T-helper 1 cell treated with Interleukin-12 subunit alpha and Interleukin-12 subunit beta and Interleukin-4 antibody, amounts not matched to agents 30 ng/mL and 1 ng/mL, for 36 hours (primary cell): ENCODE results near the gene NECAB2. TPM values are rescaled to one million over a fixed set of nuclear protein-coding genes. Genes with fewer than 3 reads are reported as not detected.

Experiments
- intact Hi-C: fragments of 100-400 bp; cut with micrococcal nuclease; formaldehyde crosslinking; loops from one replicate; pipeline ENCODE4 v1.15.1; 2024
- total RNA-seq: library from RNA; stranded (reverse); gene quantifications from 2 replicates; pipeline ENCODE4 v1.2.3, GENCODE V29; 2022

Gene NECAB2
- total RNA-seq: not detected in 2 replicates

DNA sequence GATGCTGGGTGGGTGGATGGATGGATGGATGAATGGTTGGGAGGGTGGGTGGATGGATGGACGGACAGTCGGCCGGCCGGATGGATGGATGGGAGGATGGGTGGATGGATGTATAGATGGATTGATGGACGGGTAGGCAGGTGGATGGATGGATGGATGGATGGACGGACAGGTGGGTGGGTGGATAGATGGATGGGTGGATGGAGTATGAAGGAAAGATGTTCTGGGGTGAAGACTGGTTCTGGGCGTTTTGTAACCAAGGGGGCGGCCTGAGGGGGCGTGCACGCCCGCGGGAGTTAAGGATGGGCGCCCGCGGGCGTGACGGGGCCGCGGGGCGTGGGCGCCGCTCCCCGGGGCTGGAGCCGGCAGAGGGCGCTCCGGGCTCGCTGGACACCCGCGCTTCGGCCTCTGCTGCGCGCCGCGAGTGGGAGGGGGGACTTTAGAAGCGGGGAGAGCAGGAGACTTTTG is at the start of gene NECAB2:
Gene NECAB2 (plus strand): TSS at position 407 of the 468 bp plus-strand sequence. CDS start 405 bp downstream, outside the sequence.
- intact Hi-C loops: no loop called here

- intact Hi-C loops: no loop called here
These were observed 47.1 kb upstream of the NECAB2 start for GRCh38 chr16:83920894-83921491.

DNA sequence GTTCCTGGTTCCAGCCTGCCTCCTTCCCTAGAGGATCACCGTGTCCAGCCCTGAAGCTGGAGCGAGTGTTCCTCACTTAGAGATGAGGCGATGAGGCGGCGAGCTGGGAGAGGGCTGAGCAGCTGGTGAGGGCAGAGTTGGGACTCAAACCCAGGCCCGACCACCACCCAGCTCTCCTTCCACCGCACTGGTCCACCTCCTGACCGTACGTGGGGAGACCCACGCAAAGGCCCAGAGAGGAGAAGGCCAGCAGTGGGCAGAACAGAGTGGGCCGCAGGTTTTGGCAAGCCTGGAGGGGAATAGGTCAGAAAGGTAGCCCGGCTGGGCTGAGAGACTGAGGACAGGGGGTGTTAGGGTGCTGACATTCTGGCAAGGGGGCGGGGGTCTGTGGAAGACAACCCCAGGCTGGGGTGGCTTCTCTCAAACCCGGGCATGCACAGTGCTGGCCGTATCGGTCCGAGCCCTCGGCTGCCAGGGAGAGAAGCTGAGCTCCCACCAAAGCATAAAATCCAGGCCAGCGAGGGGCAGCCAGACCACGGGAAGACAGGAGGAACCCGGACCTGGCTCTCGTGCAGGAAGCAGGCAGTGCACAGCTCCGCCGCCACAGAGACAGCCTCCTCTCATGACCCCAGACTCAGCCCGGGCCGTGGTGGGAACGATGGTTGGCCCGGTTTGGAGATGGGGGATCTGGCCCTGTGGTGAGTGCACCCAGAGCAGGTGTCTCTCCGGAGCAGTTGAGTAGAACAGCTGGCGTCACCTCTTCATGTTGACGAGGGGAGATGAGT is 44.3 kb upstream of the NECAB2 start:
- intact Hi-C loops: no loop called here

DNA sequence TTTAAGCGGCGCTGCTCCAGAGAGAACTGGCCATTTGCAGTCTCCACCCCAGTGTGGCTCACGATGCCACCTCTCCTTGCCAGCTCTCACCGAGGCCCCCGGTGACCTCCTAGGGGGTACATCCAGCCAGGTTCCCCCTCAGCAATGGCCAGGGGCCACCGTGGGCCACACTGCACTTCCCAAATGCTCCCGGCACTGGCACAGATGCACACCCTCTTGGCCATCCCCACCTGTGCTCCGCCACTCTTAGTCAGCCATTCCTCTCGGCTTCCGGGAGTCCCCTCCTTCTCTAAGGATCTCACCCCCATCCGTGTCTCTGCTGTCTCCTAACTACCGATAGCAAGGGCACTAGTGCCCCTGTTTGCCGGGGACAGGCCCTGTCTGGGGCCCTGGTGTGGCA is 43.4 kb upstream of the NECAB2 start:
- intact Hi-C loops: no loop called here

DNA sequence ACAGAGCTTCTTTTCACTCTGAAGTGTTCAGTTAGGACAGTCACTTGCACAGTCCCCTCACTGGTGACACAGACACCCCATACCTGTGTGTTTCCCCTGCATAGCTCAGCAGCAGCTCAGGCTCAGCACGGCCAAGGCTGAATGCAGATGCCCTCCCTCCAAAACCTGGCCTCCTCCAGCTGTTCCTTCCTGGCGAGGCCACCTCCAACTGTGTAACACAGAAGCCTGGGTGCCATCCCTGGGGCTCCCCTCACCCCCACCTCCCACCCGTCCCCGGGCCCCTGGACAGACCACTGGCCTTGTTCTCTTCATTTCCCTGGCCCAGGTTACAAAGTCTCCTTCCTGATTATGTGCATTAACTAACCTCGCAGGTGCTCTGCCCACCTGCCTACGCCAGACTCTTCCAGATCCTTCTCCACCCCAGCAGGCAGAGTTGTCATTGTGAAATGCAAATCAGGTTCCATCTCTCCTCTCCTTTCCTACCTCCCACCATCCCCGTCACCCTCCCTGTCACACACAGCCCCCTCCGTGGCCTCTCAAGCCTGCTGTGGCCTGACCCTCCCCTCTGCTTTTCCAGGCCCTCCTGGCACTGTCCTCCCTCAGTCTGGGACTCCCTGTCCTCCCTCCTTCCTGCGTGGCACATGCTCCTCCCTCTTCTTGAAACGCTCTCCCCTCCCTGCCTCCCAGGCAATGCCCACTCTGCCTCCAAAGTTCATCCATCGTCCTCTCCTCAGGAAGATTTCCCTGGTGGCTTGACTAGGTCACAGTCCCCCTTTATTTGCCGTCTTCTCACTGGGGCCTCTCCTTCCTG is 42.7 kb upstream of the NECAB2 start:
- intact Hi-C loops: no loop called here

- intact Hi-C loops: loop anchor here (1.0 kb wide), 2 partner anchors 27 to 100 kb away; partner anchors contain the start of gene OSGIN1
These were observed 41.9 kb upstream of the NECAB2 start for GRCh38 chr16:83925957-83926725.

DNA sequence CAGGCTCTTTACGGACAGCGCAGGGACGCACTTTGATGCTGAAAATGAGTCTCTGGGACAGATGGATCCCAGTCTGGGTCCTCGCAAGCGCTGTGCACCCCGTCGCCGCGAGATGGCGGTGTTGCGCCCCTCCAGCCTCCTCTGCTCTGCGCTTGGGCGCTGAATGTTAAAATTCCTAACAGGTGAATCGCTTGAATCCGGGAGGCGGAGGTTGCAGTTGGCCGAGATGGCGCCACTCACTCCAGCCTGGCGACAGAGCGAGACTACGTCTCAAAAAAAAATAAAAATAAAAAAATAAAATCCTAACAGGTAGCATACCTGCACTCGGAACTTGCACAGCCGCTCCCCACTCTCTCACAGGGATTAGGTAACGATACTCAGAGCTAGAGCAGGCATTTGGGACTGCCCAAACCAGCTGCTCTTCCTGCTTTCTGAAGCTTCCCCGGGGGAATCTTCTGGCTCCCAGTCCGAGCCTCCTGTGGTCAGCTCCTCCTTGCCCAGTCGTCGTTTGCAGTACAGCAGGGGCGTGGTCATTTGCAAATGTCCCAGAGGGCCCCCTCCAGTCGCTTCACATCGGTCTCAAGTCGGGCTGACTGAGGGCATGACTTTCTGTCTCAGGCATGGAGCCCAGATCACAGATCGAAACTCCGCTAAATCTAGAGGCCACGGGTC is 41.2 kb upstream of the NECAB2 start:
- intact Hi-C loops: loop anchor here (1.0 kb wide), 2 partner anchors 26 to 101 kb away; partner anchors contain the start of gene OSGIN1

DNA sequence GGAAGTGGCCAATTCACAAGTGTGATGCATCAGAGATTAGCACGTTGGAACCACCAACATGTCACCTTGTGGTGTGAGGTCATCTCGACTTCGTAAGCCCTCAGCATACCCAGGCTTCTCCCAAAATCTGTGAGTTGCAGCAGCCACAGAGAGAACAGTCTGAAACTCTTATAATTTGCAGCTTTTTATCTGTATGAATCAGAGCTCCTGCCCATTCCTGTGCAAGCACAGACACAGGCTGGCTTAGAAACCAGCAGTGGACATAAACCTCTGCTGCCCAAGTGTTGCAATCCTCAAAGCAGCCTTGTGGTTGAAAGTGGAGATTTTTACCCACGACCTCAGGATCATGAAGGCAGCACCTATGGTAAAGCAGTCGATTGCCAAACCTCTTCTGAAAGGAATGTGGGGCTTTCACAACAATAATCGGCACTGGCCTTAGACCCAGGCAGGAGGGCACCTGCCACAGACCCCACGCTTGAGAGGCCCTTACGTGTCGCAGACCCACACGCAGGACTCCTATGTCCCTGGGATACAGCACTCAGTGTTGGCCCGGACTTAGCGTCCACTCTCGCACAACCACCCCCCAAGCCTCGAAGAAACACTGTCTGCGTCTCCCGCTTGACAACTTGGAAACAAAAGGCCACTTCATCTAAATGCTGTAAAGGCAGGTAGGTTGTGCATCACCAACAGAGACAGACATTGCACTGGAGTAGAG is 39.5 kb upstream of the NECAB2 start:
- intact Hi-C loops: no loop called here

DNA sequence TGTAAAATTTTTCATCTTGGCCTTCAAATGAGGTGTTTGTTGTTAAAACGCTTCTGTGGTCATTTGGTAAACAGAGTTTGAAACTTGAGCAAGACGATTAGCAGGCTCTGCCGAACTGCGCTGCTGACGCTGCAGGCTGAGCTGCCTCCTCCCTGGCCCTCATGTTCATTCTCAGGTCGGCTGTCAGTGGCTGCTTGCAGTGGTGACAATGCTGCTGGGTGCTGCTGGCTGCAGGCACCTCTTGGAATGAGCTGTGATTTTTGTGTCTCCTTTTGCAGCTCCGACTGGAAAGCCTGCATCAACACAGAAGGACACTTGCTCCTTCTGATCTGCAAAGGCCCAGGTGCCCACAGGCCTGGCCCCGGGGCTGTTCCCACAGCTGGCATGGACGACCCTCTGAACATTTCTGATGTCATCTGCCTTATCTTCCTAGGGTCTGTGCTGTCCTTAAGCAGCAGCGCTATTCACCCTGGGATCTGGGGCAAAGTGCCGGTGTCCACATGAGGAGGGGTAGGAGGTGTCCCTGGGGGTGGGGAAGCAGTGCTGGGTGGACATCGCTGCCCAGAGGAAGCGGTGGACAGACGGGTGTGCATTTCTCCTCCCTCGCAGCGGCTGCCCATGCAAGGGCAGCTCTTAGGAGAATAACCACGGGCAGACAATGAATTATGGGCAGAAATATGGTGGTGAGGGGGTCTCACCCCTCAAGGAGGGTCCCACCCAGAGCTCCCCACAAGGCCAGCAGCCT is 38.1 kb upstream of the NECAB2 start:
- intact Hi-C loops: no loop called here

GRCh38 chr16:83930730-83931500 is 37.1 kb upstream of the NECAB2 start:
- intact Hi-C loops: no loop called here

- intact Hi-C loops: no loop called here
These were observed 36.5 kb upstream of the NECAB2 start for GRCh38 chr16:83931556-83931955.

DNA sequence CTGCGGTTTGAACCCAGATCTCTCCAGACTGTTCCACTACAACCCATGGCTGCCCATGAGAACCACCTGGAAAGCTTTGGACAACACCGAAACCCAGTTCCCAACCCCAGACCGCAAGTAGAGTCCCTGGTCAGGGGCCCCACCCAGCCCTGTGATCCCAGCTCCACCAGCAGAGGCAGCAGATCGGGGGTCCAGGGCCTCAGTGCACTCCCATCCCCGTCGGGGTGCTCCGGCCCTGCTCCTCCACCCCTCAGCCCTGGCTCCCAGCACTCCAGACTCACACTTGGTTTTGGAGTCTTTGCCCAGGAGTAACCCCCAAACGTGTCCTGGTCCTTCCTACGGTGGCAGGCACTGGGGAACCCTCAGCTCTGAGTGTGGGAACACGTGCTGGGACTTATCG is 35.7 kb upstream of the NECAB2 start:
- intact Hi-C loops: no loop called here

DNA sequence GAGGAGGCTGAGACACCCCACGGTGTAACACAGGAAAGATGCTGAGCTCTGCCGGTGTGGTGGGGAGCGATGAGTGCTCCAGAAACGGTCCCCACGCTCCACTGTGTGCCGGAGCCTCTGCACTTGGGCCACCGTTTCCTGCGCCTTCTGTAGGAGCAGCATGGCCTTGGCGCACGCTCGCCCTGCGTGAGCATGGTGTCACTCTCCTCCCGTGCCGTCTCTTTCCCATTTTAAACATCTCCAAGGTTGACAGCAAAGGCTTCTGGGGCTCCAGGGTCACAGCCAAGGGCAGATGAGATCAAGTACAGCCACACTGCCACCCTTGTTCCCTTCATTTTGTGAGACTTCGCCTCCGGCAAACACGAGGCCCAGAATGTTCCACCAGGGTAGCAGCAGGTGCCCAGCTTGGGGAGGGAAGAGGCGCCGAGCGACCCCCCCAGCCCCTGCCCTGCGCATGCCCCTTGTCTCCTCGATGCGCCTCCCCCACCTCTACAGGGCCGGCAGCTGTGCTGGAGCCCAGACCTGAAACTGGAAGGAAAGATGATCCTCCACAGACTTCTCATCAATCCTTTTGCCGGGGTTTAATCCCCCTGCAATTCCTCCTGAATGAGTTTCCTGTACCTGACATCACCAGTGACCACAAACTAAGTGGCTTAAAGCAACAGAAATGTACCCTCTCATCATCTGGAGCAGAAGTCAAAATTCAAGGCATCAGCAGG is 34.9 kb upstream of the NECAB2 start:
- intact Hi-C loops: no loop called here

DNA sequence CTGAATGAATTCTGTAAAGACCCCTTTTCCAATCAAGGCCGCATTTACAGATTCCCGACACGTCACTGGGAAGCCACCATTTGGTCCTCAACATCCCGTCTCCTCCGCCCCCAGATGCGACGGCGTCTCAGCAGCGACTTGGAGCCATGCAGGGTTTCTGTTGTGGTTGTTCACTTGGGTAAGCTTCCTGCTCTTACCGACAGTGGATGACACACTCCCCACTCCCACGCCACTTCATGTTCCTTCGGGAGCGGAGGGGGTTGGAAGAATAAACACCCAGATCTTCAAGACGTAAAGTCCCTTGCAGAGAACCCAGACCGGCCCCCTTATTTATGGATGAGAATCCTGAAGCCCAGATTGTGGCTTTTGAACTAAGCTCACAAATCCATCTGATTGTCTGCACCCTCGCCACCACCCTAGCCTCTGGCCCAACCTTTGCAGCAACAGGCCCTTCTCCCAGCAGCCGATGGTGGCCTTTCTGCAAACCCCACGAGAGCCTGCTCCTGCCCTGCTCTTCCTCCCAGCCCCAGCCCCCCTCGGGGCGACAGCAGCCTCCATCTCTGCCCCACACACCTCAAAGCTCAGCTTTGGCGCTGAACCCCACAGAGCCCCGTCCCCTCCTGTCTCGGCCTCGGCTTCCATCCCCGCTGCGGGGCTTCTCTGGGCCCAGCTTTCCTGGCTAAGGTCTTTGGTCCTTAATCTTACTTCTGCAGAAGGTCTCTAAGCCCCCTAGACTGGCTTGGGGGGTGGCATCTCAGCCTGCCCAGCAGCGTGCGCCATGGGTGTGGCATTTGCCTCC is 34.0 kb upstream of the NECAB2 start:
- intact Hi-C loops: no loop called here

DNA sequence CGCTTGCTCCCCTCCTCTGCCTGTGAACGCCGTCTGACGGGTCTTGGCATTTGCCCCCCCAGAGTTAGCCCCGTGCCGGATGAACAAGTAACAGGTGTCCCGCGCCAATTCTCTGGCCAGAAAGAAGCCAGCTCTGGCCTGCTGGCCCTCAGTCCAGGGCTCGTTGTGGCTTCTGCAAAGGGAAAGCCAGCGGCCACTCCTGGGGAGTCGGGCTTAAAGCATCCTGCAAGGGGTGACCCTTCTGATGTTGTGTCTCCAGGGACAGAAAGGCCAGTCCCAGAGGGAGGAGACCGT is 33.4 kb upstream of the NECAB2 start:
- intact Hi-C loops: no loop called here

GRCh38 chr16:83935005-83935857 is 32.8 kb upstream of the NECAB2 start:
- intact Hi-C loops: no loop called here
